ENCODE measurements around the gene MED27. TPM values are rescaled to one million over a fixed set of nuclear protein-coding genes. Genes with fewer than 3 reads are reported as not detected.

MED27 gene
- total and polyA plus RNA-seq, 2 of the 13 experiments (the other 11 are each of a cell fraction or from before 2014, with no cell fraction given), result 16.9 to 19.0 TPM

DNA sequence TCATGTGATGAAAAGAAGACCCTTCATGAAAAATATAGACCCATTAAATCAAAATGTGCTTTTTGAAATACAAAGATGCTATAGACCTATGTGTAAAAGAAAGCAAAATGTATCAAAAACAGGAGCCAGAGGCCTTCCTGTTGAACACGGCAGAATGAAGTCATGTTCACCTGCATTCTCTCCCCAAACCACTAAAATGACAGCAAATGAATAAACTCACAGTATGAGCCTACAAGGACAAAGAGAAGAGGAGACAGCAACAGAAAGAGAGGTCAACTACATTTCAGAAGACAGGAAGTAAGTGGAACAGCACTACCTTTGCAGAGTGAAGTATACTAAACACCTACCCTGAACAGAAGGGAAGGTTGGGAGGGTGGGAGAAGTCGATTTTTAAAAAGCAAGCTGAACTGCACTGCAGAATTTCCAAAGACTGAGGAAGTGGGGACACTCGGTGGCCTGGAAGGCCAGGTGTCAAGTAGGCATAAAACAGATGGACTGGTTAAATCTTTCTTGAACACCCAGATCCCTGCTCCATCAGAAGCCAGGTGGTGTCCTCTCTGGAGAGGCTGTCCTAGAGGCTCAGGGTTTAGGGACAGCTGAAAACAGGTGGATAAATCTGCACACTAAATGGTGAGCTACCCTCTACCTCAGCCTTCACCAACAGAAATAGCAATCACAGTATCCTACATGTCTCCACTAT lies 48.9 kb downstream of the MED27 start (continued):
- no peak for TF ChIP-seq SALL2 (CRISPR knock-in tag; IDR thresholded peaks at IDR 0.05)
- TF ChIP-seq, protein P1, sequence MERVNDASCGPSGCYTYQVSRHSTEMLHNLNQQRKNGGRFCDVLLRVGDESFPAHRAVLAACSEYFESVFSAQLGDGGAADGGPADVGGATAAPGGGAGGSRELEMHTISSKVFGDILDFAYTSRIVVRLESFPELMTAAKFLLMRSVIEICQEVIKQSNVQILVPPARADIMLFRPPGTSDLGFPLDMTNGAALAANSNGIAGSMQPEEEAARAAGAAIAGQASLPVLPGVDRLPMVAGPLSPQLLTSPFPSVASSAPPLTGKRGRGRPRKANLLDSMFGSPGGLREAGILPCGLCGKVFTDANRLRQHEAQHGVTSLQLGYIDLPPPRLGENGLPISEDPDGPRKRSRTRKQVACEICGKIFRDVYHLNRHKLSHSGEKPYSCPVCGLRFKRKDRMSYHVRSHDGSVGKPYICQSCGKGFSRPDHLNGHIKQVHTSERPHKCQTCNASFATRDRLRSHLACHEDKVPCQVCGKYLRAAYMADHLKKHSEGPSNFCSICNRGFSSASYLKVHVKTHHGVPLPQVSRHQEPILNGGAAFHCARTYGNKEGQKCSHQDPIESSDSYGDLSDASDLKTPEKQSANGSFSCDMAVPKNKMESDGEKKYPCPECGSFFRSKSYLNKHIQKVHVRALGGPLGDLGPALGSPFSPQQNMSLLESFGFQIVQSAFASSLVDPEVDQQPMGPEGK (CRISPR knock-in tag; IDR thresholded peaks at IDR 0.05), result no peak
- TF ChIP-seq, protein P2, sequence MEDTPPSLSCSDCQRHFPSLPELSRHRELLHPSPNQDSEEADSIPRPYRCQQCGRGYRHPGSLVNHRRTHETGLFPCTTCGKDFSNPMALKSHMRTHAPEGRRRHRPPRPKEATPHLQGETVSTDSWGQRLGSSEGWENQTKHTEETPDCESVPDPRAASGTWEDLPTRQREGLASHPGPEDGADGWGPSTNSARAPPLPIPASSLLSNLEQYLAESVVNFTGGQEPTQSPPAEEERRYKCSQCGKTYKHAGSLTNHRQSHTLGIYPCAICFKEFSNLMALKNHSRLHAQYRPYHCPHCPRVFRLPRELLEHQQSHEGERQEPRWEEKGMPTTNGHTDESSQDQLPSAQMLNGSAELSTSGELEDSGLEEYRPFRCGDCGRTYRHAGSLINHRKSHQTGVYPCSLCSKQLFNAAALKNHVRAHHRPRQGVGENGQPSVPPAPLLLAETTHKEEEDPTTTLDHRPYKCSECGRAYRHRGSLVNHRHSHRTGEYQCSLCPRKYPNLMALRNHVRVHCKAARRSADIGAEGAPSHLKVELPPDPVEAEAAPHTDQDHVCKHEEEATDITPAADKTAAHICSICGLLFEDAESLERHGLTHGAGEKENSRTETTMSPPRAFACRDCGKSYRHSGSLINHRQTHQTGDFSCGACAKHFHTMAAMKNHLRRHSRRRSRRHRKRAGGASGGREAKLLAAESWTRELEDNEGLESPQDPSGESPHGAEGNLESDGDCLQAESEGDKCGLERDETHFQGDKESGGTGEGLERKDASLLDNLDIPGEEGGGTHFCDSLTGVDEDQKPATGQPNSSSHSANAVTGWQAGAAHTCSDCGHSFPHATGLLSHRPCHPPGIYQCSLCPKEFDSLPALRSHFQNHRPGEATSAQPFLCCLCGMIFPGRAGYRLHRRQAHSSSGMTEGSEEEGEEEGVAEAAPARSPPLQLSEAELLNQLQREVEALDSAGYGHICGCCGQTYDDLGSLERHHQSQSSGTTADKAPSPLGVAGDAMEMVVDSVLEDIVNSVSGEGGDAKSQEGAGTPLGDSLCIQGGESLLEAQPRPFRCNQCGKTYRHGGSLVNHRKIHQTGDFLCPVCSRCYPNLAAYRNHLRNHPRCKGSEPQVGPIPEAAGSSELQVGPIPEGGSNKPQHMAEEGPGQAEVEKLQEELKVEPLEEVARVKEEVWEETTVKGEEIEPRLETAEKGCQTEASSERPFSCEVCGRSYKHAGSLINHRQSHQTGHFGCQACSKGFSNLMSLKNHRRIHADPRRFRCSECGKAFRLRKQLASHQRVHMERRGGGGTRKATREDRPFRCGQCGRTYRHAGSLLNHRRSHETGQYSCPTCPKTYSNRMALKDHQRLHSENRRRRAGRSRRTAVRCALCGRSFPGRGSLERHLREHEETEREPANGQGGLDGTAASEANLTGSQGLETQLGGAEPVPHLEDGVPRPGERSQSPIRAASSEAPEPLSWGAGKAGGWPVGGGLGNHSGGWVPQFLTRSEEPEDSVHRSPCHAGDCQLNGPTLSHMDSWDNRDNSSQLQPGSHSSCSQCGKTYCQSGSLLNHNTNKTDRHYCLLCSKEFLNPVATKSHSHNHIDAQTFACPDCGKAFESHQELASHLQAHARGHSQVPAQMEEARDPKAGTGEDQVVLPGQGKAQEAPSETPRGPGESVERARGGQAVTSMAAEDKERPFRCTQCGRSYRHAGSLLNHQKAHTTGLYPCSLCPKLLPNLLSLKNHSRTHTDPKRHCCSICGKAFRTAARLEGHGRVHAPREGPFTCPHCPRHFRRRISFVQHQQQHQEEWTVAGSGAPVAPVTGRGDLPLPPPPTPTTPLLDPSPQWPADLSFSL (CRISPR knock-in tag; IDR thresholded peaks at IDR 0.05), result no peak
